Osteocyte (in vitro differentiated cells): ENCODE measurements around the gene SLC16A8. TPM values are rescaled to one million over a fixed set of nuclear protein-coding genes. Genes with fewer than 3 reads are reported as not detected.

ENCODE experiments used
- DNase-seq: peaks from one replicate; pipeline ENCODE4 v3.0.0; 2021; ENCODE audit warnings: mixed read lengths; ENCODE audit not compliant: unreplicated experiment; ENCODE audit errors: extremely low spot score
- H3K27ac Mint-ChIP-seq: one replicate; pipeline ENCODE4 v1.8.0; 2021; ENCODE audit warnings: mild to moderate bottlenecking, mixed read lengths; ENCODE audit not compliant: unreplicated experiment
- H3K27me3 Mint-ChIP-seq: one replicate; pipeline ENCODE4 v1.8.0; 2021; ENCODE audit warnings: mixed read lengths; ENCODE audit not compliant: unreplicated experiment
- H3K36me3 Mint-ChIP-seq: one replicate; pipeline ENCODE4 v1.8.0; 2021; ENCODE audit warnings: mixed read lengths; ENCODE audit not compliant: unreplicated experiment
- H3K4me1 Mint-ChIP-seq: one replicate; pipeline ENCODE4 v1.8.0; 2021; ENCODE audit warnings: mixed read lengths; ENCODE audit not compliant: unreplicated experiment
- H3K4me3 Mint-ChIP-seq: one replicate; pipeline ENCODE4 v1.8.0; 2021; ENCODE audit warnings: mild to moderate bottlenecking, moderate library complexity, mixed read lengths; ENCODE audit not compliant: unreplicated experiment
- H3K9me3 Mint-ChIP-seq: one replicate; pipeline ENCODE4 v1.8.0; 2021; ENCODE audit warnings: mixed read lengths; ENCODE audit not compliant: unreplicated experiment
- total RNA-seq: library from RNA; stranded (reverse); gene quantifications from 2 replicates; pipeline ENCODE4 v1.2.1, GENCODE V29; 2021
- TF ChIP-seq, protein P1 (sequence below): fragments of 200-600 bp; sonication (generic); IDR thresholded peaks from 2 replicates; pipeline ENCODE4 v1.5.0; 2021; ENCODE audit warnings: antibody characterized with exemption, mild to moderate bottlenecking, moderate library complexity

The SLC16A8 gene
- total RNA-seq, 1 donor from 2014 or later: not detected

GRCh38 chr22:38066381-38067027 lies 17.5 kb downstream of the SLC16A8 start:
- Mint-ChIP-seq H3K27ac (no peak overlapping the region), H3K9me3 (no peaks in the 10 kb centered on the region), H3K4me3 (no peak overlapping the region), H3K36me3 (peaks cover 14% of the 10 kb centered on the region), H3K27me3 (no peaks in the 10 kb centered on the region), H3K4me1 (peaks cover 12% of the 10 kb centered on the region)
- TF ChIP-seq, protein P1, sequence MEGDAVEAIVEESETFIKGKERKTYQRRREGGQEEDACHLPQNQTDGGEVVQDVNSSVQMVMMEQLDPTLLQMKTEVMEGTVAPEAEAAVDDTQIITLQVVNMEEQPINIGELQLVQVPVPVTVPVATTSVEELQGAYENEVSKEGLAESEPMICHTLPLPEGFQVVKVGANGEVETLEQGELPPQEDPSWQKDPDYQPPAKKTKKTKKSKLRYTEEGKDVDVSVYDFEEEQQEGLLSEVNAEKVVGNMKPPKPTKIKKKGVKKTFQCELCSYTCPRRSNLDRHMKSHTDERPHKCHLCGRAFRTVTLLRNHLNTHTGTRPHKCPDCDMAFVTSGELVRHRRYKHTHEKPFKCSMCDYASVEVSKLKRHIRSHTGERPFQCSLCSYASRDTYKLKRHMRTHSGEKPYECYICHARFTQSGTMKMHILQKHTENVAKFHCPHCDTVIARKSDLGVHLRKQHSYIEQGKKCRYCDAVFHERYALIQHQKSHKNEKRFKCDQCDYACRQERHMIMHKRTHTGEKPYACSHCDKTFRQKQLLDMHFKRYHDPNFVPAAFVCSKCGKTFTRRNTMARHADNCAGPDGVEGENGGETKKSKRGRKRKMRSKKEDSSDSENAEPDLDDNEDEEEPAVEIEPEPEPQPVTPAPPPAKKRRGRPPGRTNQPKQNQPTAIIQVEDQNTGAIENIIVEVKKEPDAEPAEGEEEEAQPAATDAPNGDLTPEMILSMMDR: no peak
- no peak for DNase-seq

- TF ChIP-seq, protein P1: no peak
- no peaks in the 10 kb centered on the region for H3K27me3 Mint-ChIP-seq
- H3K9me3 Mint-ChIP-seq: no peaks in the 10 kb centered on the region
- no peak overlapping the region for H3K4me3 Mint-ChIP-seq
- no peak overlapping the region for H3K27ac Mint-ChIP-seq
- H3K4me1 Mint-ChIP-seq: peaks cover 12% of the 10 kb centered on the region
- no peak for DNase-seq
- peaks cover 14% of the 10 kb centered on the region for H3K36me3 Mint-ChIP-seq
Measured at GRCh38 chr22:38065539-38065938, 18.4 kb downstream of the SLC16A8 start.

- peaks cover 12% of the 10 kb centered on the region for H3K36me3 Mint-ChIP-seq
- no peak overlapping the region for H3K4me3 Mint-ChIP-seq
- no peaks in the 10 kb centered on the region for H3K27me3 Mint-ChIP-seq
- H3K9me3 Mint-ChIP-seq: no peaks in the 10 kb centered on the region
- H3K4me1 Mint-ChIP-seq: peaks cover 7% of the 10 kb centered on the region
- TF ChIP-seq, protein P1: no peak
- no peak overlapping the region for H3K27ac Mint-ChIP-seq
- no peak for DNase-seq
Measured at GRCh38 chr22:38062791-38063190, 21.2 kb downstream of the SLC16A8 start.

- TF ChIP-seq, protein P1: no peak
- peaks cover 17% of the 10 kb centered on the region for H3K4me1 Mint-ChIP-seq
- peak within 1 kb of the TSS; percentile 93 for H3K27ac Mint-ChIP-seq
Measured at GRCh38 chr22:38056969-38057891, 26.8 kb downstream of the SLC16A8 start, which contains the start of gene PICK1. PICK1 (plus strand) TSS chr22:38057404; CDS start chr22:38057810, 406 bp downstream.

More at GRCh38 chr22:38056969-38057891, 26.8 kb downstream of the SLC16A8 start, which contains the start of gene PICK1:
- Mint-ChIP-seq H3K9me3 (no peaks in the 10 kb centered on the region), H3K27me3 (no peaks in the 10 kb centered on the region), H3K36me3 (peaks cover 2% of the 10 kb centered on the region), H3K4me3 (peak within 1 kb of the TSS; percentile 79)
- DNase-seq: peak; percentile 96
